HG02852 (cell line): ENCODE results near the gene OR6A2.
"Not testable (repeated sequence)": the region's sequence is repeated elsewhere in the genome, so short reads cannot be mapped to it uniquely, and the experiment has no call there.

ENCODE experiments used
- ATAC-seq: cut with Tn5 transposase; IDR thresholded peaks from one replicate; pipeline ENCODE4 v1.9.1; 2021; ENCODE audit warnings: mild to moderate bottlenecking, moderate library complexity; ENCODE audit not compliant: unreplicated experiment

The OR6A2 gene

GRCh38 chr11:6799402-6799801, at the start of gene OR6A2:
Gene OR6A2 (minus strand): TSS chr11:6799689. CDS start chr11:6795708, 3,981 bp downstream.
- ATAC-seq: no peak

DNA sequence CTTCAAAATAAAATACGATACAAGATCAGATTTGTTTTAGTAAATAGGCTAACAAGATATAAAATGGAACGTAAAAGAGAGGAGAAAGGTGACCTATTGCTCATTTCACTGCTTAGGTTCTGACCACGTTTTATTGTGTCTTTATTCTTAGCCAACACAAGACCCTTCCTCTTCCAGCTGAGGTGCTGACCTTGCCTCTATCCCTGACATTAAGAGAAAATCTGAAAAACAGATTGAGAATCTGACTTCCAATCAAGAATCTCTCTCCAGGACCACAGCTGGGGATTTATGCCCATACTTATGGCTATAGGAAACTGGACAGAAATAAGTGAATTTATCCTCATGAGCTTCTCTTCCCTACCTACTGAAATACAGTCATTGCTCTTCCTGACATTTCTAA, 45.9 kb upstream of the OR6A2 start, which contains the start of gene OR10A5:
Gene OR10A5 (plus strand): TSS at position 301 of the 400 bp plus-strand sequence. CDS start 0 bp downstream, at position 301.
- no peak for ATAC-seq

GRCh38 chr11:6844356-6844755, 44.9 kb upstream of the OR6A2 start:
- ATAC-seq: no peak

GRCh38 chr11:6843670-6844069, 44.2 kb upstream of the OR6A2 start:
- ATAC-seq: no peak

GRCh38 chr11:6841694-6842093, 42.2 kb upstream of the OR6A2 start:
- no peak for ATAC-seq

DNA sequence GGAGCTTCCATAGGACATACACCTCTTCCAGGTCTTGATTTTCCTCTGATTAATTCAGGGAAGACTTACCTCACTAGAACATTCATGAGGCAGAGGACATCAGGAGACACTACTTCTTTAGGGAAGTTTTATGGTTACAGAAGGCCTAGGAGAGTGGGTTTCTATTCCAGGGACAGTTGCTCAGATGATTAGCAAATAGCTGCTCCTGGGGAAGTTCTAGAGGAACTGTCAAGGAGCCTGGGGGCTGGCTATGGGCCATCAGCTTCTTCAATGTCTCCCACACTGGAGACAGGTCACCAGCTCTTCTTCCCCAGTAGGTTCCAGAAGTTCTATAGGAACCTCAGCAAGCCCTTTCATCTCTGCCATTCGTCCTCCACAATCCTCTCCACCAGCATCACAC, 34.5 kb upstream of the OR6A2 start:
- no peak for ATAC-seq

DNA sequence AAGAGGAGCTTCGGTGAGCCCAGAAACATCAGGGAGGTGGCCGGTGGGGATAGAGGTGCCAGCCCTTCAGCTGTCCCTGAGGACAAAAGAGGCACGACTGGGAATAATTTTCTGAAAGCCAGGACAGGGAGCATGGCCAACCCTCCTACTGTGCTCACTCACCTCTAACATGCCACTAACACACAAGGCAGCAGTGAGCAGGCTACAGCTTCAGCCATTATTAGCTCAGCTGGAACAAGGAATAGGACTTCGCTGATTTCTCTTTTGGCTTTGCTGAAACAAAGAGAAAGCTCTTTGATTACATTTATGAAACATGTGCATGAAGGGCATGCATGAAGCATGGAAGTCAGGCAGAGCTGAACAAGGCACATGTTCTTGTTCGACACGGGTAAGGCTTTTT, 33.9 kb upstream of the OR6A2 start:
- ATAC-seq: no peak

- no peak for ATAC-seq
Observed at GRCh38 chr11:6828103-6828502, 28.6 kb upstream of the OR6A2 start.

- no peak for ATAC-seq
Observed at GRCh38 chr11:6825231-6825744, 25.8 kb upstream of the OR6A2 start.

DNA sequence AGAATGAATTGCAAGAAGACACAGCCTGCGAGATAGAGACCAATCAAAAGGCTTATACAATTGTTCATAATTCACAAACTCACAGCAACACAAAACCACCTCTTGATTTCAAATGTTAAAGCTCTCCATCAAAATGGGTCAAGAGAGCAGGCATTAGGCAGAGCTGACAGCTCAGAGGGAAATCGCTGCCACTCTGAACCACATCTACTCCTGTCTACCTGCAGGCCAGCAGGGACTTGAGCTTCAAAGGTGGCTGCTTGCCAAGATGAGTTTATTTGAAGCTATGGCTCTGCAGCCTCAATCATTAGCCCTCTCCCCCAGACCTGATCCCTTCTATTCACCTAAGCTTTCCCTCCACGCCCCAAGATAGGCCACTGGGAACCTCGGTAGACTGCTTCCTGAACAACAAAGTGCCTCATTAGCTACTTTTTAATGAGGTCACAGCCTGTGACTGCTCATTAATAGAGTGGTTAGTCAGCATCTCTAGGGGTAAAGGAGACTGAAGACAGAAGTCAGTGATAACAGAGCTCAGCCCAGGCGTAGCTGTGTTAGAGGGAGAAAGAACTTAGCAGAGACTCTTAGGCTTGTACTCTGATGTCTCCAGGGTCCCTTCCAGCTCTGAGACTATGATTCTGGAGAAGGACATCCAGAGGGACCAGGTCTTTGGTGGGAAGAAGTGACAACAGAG, 24.8 kb upstream of the OR6A2 start:
- ATAC-seq: no peak

DNA sequence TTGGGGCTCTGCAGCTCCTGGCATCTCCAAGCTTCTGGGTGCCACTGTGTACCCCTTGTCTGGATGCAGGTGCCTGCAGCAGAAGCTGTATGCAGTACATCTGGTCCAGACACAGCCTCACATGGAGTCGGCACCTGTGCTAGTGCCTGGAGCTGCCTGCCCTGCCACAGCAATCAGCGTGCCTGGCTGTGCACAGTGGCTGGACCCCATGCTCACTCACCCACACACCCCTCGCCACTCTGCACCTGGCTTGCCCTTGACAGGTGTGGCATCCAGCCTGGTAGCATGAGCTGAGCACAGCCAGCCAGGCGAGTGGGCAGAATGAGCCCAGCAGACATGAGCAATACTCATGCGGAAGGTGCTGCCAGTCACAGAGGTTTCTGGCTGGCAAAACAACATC, 19.5 kb upstream of the OR6A2 start:
- no peak for ATAC-seq

- ATAC-seq: no peak
Observed at GRCh38 chr11:6817694-6818093, 18.2 kb upstream of the OR6A2 start.

- no peak for ATAC-seq
Observed at GRCh38 chr11:6813656-6814055, 14.2 kb upstream of the OR6A2 start.

GRCh38 chr11:6812390-6813005, 13.0 kb upstream of the OR6A2 start:
- ATAC-seq: peak; percentile 85

DNA sequence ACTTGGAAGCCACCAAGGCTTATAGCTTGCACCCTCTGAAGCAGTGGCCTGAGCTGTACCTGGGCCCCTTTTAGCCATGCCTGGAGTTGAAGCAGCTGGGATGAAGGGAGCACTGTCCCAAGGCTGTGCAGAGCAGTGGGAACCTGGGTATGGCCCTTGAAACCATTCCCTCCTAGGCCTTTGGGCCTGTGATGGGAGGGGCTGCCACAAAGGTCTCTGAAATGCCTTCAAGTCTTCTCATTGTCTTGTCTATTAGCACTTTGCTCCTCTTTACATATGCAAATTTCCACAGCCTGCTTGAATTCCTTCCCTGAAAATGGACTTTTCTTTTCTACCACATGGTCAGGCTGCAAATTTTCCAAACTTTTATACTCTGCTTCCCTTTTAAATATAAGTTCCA, 1.6 kb upstream of the OR6A2 start:
- not testable (repeated sequence) for ATAC-seq

DNA sequence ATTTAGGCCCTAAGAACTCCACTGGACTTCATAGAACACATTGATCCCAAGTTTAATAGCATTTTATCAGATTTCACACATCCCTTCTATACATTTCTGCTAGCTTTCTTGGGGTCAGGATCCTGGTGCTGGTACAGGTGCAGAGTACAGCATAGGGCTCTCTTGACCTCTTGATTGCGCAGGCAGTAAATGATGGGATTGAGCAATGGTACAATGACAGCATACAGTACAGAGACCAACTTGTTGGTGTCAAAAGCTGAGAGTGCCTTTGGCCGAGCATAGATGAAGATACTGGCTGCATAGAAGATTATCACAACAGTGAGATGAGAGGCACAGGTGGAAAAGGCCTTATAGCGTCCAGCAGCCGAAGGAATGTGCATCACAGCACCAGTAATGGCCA, 4.8 kb downstream of the OR6A2 start:
- ATAC-seq: no peak

DNA sequence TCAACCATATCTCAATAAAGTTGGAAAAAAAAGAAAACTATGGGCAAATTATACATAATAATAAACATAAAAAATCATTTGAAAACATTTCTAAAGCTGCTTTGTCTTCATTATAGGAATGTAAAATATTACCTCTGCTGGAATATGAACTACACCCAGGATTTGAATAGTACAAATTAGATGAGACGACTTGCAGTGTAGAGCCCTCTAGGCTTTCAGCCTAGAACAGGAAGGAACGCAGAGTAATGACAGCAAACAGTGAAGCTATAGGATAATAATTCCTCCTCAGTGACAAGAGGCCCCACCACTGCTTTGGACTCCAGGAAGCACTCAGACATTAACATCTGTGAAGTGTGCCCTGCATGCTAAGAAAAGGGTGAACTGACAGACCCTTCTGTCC, 8.9 kb downstream of the OR6A2 start:
- no peak for ATAC-seq

- ATAC-seq: no peak
Observed at GRCh38 chr11:6782720-6783119, 16.8 kb downstream of the OR6A2 start, which contains the start of gene OR2AG1. Gene OR2AG1 (plus strand): TSS chr11:6783020. CDS start chr11:6785038, 2,018 bp downstream.

GRCh38 chr11:6780829-6781228, 18.7 kb downstream of the OR6A2 start:
- ATAC-seq: no peak

DNA sequence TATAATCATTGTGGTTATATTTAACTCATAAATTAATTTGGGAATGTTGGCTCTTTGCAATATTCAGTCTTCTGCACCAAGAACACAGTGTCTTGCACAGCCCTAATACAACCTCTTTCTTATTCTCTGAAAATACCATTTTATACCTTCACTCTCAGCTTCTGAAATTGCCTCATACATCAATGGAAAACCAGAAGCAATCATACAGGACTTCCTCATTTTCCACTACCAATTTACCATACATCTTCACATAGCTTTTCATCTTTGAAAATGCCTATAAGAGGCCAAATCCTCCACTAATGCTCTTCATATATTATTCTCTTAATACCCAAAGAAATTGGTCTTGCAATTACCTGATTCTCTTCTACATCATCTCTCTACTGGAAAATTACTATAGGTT, 21.0 kb downstream of the OR6A2 start:
- no peak for ATAC-seq

GRCh38 chr11:6771926-6772893, 27.3 kb downstream of the OR6A2 start, which contains the start of gene OR2AG2:
Gene OR2AG2 (minus strand): TSS chr11:6771976. CDS start chr11:6768957, 3,019 bp downstream.
- peak; percentile 93 for ATAC-seq
